ENCODE data around the gene DNASE2B.

DNASE2B gene

DNA sequence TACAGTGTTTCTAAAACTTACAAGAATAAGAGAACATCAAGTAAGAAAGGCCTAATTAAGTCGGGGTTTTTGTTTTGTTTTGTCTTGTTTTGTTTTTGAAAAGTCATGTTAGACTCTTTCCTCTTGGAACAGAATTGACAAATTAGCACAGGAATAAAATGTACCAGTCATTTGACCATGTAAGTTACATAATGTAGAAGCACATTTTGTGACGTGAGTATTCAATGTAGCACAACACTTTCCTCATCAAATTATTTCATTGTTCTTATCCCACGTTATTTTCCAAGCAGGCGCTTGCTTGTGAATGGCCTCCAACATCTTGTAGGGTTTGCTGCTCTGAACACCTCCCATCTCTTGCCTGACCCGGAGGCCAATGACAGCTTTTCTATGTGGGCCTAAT lies 34.7 kb upstream of the DNASE2B start:
- Histone ChIP-seq H3K9ac (no peak overlapping the region), H3K4me2 (no peak overlapping the region), H3K36me3 (ENCODE audit: insufficient read depth) (no peaks in the 10 kb centered on the region), H3K27me3 (ENCODE audit: insufficient read depth, low read depth) (no peaks in the 10 kb centered on the region), H3K4me1 (ENCODE audit: low read depth, poor library complexity, severe bottlenecking) (no peaks in the 10 kb centered on the region), H2AFZ (ENCODE audit: low read depth) (no peak overlapping the region), H3K79me2 (ENCODE audit: insufficient read depth, low read depth) (no peaks in the 10 kb centered on the region), H4K20me1 (ENCODE audit: insufficient read depth) (no peaks in the 10 kb centered on the region), H3K4me3 (IDR thresholded peaks at IDR 0.05; ENCODE audit: insufficient read depth, low read depth, low read length) (no peak overlapping the region), H3K27ac (no peak overlapping the region)
- TF ChIP-seq, protein P1, sequence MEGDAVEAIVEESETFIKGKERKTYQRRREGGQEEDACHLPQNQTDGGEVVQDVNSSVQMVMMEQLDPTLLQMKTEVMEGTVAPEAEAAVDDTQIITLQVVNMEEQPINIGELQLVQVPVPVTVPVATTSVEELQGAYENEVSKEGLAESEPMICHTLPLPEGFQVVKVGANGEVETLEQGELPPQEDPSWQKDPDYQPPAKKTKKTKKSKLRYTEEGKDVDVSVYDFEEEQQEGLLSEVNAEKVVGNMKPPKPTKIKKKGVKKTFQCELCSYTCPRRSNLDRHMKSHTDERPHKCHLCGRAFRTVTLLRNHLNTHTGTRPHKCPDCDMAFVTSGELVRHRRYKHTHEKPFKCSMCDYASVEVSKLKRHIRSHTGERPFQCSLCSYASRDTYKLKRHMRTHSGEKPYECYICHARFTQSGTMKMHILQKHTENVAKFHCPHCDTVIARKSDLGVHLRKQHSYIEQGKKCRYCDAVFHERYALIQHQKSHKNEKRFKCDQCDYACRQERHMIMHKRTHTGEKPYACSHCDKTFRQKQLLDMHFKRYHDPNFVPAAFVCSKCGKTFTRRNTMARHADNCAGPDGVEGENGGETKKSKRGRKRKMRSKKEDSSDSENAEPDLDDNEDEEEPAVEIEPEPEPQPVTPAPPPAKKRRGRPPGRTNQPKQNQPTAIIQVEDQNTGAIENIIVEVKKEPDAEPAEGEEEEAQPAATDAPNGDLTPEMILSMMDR (conservative IDR thresholded peaks at IDR 0.05; ENCODE audit: low read depth, low read length): no peak

DNA sequence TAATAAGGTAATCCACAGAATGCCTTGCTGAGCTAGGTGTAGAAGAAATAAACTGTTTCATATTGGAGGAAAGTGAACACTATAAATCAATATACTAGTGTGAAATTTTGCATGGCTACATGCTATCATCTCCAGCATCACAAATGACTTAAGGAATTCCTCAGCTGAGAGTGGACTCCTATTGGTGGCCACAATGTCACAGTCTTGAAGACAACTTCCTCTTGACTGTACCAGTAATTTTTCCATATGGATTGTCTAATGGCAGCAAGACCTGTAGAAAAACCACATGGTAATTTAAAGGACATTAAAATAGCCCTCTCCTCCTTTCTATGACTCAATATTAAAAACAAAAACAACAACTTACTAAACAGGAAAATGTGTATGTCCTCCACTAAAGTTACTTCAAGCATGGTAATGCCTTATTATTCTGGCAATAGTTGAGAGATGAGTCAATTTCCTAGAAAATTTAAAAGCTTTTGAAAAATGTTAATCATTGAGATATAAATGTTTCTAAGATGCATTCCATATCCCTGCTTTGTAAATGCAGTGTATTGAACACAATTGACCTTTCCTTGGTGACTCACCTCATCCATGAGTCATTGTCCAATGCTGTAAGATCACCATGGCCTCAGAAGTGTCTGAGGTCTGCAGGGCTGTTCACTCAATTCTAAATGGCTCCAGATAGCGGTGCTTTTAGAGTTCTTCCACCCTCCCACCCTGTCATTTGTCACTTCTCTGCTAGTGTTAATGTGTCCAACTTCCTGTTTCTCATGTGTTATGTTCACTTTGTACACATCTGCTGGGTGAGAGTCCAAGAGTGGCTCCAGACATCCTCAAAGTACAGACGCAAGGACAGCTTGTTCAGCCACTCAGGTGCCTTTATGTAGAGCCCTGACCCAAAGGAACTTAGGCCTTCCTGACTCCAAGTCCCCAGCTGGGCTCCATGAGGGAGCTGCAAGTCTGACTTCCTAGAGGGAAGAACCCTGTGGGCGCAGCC lies 32.8 kb upstream of the DNASE2B start:
- TF ChIP-seq, protein P1 (conservative IDR thresholded peaks at IDR 0.05; ENCODE audit: low read depth, low read length): no peak
- Histone ChIP-seq H3K9ac (no peak overlapping the region), H3K79me2 (ENCODE audit: insufficient read depth, low read depth) (no peaks in the 10 kb centered on the region), H3K4me1 (ENCODE audit: low read depth, poor library complexity, severe bottlenecking) (no peaks in the 10 kb centered on the region), H3K4me2 (no peak overlapping the region), H3K36me3 (ENCODE audit: insufficient read depth) (no peaks in the 10 kb centered on the region), H2AFZ (ENCODE audit: low read depth) (no peak overlapping the region), H3K27ac (no peak overlapping the region), H3K4me3 (IDR thresholded peaks at IDR 0.05; ENCODE audit: insufficient read depth, low read depth, low read length) (no peak overlapping the region), H4K20me1 (ENCODE audit: insufficient read depth) (no peaks in the 10 kb centered on the region), H3K27me3 (ENCODE audit: insufficient read depth, low read depth) (no peaks in the 10 kb centered on the region)

- Histone ChIP-seq H3K36me3 (ENCODE audit: insufficient read depth) (no peaks in the 10 kb centered on the region), H3K27me3 (ENCODE audit: insufficient read depth, low read depth) (no peaks in the 10 kb centered on the region), H2AFZ (ENCODE audit: low read depth) (no peak overlapping the region), H4K20me1 (ENCODE audit: insufficient read depth) (no peaks in the 10 kb centered on the region), H3K4me3 (IDR thresholded peaks at IDR 0.05; ENCODE audit: insufficient read depth, low read depth, low read length) (no peak overlapping the region), H3K9ac (no peak overlapping the region), H3K79me2 (ENCODE audit: insufficient read depth, low read depth) (no peaks in the 10 kb centered on the region), H3K4me2 (no peak overlapping the region), H3K27ac (no peak overlapping the region), H3K4me1 (ENCODE audit: low read depth, poor library complexity, severe bottlenecking) (no peaks in the 10 kb centered on the region)
- TF ChIP-seq, protein P1 (conservative IDR thresholded peaks at IDR 0.05; ENCODE audit: low read depth, low read length): no peak
These were observed 31.5 kb upstream of the DNASE2B start for GRCh38 chr1:84366786-84367185.

DNA sequence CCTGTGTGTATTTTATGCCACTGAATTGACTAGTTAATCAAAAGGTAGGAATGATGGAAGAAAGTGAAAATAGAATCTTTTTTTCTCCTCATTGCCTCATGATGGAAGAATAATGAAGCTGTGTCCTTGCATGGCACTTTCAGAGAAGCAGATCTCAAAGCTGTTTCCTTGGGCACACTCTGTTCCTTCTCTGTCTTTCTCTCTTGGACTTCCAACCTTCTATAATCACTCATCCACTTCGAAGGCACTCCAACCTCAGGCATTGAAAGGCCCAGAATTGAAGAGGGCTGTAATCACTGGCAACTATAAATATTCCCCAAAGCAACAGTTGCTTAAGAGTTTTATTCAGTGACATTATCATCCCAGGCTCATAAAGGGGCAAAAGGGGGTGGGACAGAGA lies 31.1 kb upstream of the DNASE2B start:
- no peak overlapping the region for H2AFZ ChIP-seq (ENCODE audit: low read depth)
- no peaks in the 10 kb centered on the region for H4K20me1 ChIP-seq (ENCODE audit: insufficient read depth)
- no peak overlapping the region for H3K4me2 ChIP-seq
- H3K79me2 ChIP-seq (ENCODE audit: insufficient read depth, low read depth): no peaks in the 10 kb centered on the region
- no peaks in the 10 kb centered on the region for H3K4me1 ChIP-seq (ENCODE audit: low read depth, poor library complexity, severe bottlenecking)
- H3K4me3 ChIP-seq (IDR thresholded peaks at IDR 0.05; ENCODE audit: insufficient read depth, low read depth, low read length): no peak overlapping the region
- H3K9ac ChIP-seq: no peak overlapping the region
- no peaks in the 10 kb centered on the region for H3K36me3 ChIP-seq (ENCODE audit: insufficient read depth)
- H3K27me3 ChIP-seq (ENCODE audit: insufficient read depth, low read depth): no peaks in the 10 kb centered on the region
- TF ChIP-seq, protein P1 (conservative IDR thresholded peaks at IDR 0.05; ENCODE audit: low read depth, low read length): no peak
- H3K27ac ChIP-seq: no peak overlapping the region
